ENCODE measurements around the gene NR3C1.

DNA sequence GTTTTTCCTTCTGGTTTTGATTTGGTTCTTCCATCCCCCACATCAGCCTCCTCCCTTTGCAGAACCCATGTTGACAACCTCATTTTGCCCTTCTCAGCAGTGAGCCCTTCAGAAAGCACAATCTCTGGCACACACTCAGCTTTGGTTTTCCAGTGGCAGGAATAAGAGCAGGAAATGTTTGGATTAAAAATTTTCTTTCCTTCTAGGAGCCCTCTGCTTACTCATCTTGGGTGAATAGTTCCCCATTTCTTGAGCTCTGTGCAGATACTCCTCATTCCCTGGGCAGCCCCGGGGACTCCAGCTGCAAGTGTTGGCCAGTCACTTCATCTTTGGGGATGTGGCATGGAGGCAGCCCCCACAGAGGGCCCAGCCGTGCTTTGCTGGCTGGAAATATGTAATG lies 170.5 kb downstream of the NR3C1 start:
- TF ChIP-seq CTCF (IDR thresholded peaks at IDR 0.05), result no peak
- TF ChIP-seq POLR2AphosphoS5 (IDR thresholded peaks at IDR 0.05), result no peak
